Smooth muscle cell (in vitro differentiated cells): ENCODE results near the gene SHB. TPM values are rescaled to one million over a fixed set of nuclear protein-coding genes. Genes with fewer than 3 reads are reported as not detected.

Experiments
- DNase-seq: peaks from one replicate; lab custom pipeline; 2025; ENCODE audit not compliant: unreplicated experiment; lab: John Stamatoyannopoulos, UW
- H2AFZ ChIP-seq: fragments of 200-600 bp; sonication (generic); 2 replicates; pipeline ENCODE4 v1.6.0; 2016; ENCODE audit warnings: antibody characterized with exemption, low read depth, mild to moderate bottlenecking
- H3F3A ChIP-seq: fragments of 200-600 bp; sonication (generic); 2 replicates; pipeline ENCODE4 v1.6.0; 2017; ENCODE audit warnings: antibody characterized with exemption, low read depth
- H3K27ac ChIP-seq: fragments of 200-600 bp; sonication (generic); 2 replicates; pipeline ENCODE4 v1.5.1; 2016; ENCODE audit warnings: low read depth, mild to moderate bottlenecking
- H3K27me3 ChIP-seq: fragments of 200-600 bp; sonication (generic); 2 replicates; pipeline ENCODE4 v1.6.1; 2016; ENCODE audit warnings: low read depth, mild to moderate bottlenecking
- H3K36me3 ChIP-seq: fragments of 200-600 bp; sonication (generic); 2 replicates; pipeline ENCODE4 v1.5.1; 2016; ENCODE audit warnings: low read depth
- H3K4me1 ChIP-seq: fragments of 200-600 bp; sonication (generic); 2 replicates; pipeline ENCODE4 v1.5.1; 2016; ENCODE audit warnings: low read depth
- H3K4me2 ChIP-seq: fragments of 200-600 bp; sonication (generic); 2 replicates; pipeline ENCODE4 v1.6.0; 2016; ENCODE audit warnings: mild to moderate bottlenecking
- H3K4me3 ChIP-seq: fragments of 200-600 bp; sonication (generic); 2 replicates; pipeline ENCODE4 v1.5.1; 2016; ENCODE audit warnings: mild to moderate bottlenecking
- H3K79me2 ChIP-seq: fragments of 200-600 bp; sonication (generic); 2 replicates; pipeline ENCODE4 v1.6.0; 2016; ENCODE audit warnings: low read depth, mild to moderate bottlenecking
- H3K9ac ChIP-seq: fragments of 200-600 bp; sonication (generic); 2 replicates; pipeline ENCODE4 v1.6.0; 2016; ENCODE audit warnings: low read depth
- H3K9me3 ChIP-seq: fragments of 200-600 bp; sonication (generic); replicated peaks from 2 replicates; pipeline ENCODE4 v1.5.1; 2016; ENCODE audit warnings: low read depth
- H4K20me1 ChIP-seq: fragments of 200-600 bp; sonication (generic); 2 replicates; pipeline ENCODE4 v1.6.0; 2016; ENCODE audit warnings: low read depth
- CTCF ChIP-seq: fragments of 200-600 bp; sonication (generic); IDR thresholded peaks from 2 replicates; pipeline ENCODE4 v1.5.1; 2017; ENCODE audit warnings: borderline replicate concordance, mild to moderate bottlenecking, antibody characterized with exemption; ENCODE audit not compliant: insufficient read depth, poor library complexity, severe bottlenecking
- whole genome bisulfite sequencing: methylation state at CpG from one replicate; pipeline ENCODE4 v1.1.7; 2016; ENCODE audit warnings: low lambda C conversion rate; 5-methylcytosine and 5-hydroxymethylcytosine counted together
- polyA plus RNA-seq: library from polyadenylated mRNA; unstranded; fragments of >200 nt; fragmentation: Nextera tagmentation; extraction: Ambion mirVana; gene quantifications from 2 replicates; pipeline ENCODE4 v1.2.1, GENCODE V29; 2016
- total RNA-seq: library from RNA; depleted of rRNA; stranded (reverse); fragments of >200 nt; gene quantifications from 2 replicates; pipeline ENCODE4 v1.2.3, GENCODE V29; 2014

The SHB gene
- total and polyA plus RNA-seq, 2 experiments from 2014 or later, result 16.4 to 32.4 TPM

- no peaks in the 10 kb centered on the region for H3K36me3 ChIP-seq
- H3K4me2 ChIP-seq, result peak overlapping the region; percentile 99
- H3F3A ChIP-seq, result peaks cover 41% of the 10 kb centered on the region
- H4K20me1 ChIP-seq, result peaks cover 78% of the 10 kb centered on the region
- H3K27me3 ChIP-seq, result no peaks in the 10 kb centered on the region
- DNase-seq, result no peak
- no peaks in the 10 kb centered on the region for H3K9me3 ChIP-seq
- peaks cover 69% of the 10 kb centered on the region for H3K79me2 ChIP-seq
- TF ChIP-seq CTCF, result no peak
- peak overlapping the region; percentile 79 for H3K27ac ChIP-seq
- no peak overlapping the region for H3K9ac ChIP-seq
- WGBS, result 54% methylated on average over 9 of the region's 9 CpGs
- H2AFZ ChIP-seq, result no peak overlapping the region
- peak overlapping the region; percentile 99 for H3K4me3 ChIP-seq
- H3K4me1 ChIP-seq, result peaks cover 55% of the 10 kb centered on the region
Observed at GRCh38 chr9:38065369-38066075, 3.5 kb downstream of the SHB start.

- Histone ChIP-seq H4K20me1 (peaks cover 82% of the 10 kb centered on the region), H3K9ac (no peak overlapping the region), H3K27me3 (no peaks in the 10 kb centered on the region), H3K9me3 (no peaks in the 10 kb centered on the region), H3K36me3 (no peaks in the 10 kb centered on the region), H3K4me2 (peak overlapping the region; percentile 99), H3K27ac (peak overlapping the region; percentile 79), H3K4me3 (peak overlapping the region; percentile 99), H2AFZ (no peak overlapping the region), H3F3A (peaks cover 39% of the 10 kb centered on the region), H3K4me1 (peaks cover 55% of the 10 kb centered on the region), H3K79me2 (peaks cover 75% of the 10 kb centered on the region)
- no peak for DNase-seq
- WGBS, result 93% methylated on average over 4 of the region's 4 CpGs
- no peak for TF ChIP-seq CTCF
Observed at GRCh38 chr9:38064842-38065368, 4.1 kb downstream of the SHB start.

GRCh38 chr9:38063363-38063707, 5.7 kb downstream of the SHB start:
- TF ChIP-seq CTCF, result no peak
- H3K36me3 ChIP-seq, result no peaks in the 10 kb centered on the region
- no peak for DNase-seq
- H3F3A ChIP-seq, result peaks cover 39% of the 10 kb centered on the region
- H4K20me1 ChIP-seq, result peaks cover 95% of the 10 kb centered on the region
- H3K79me2 ChIP-seq, result peaks cover 88% of the 10 kb centered on the region
- peak overlapping the region; percentile 34 for H3K9ac ChIP-seq
- peaks cover 68% of the 10 kb centered on the region for H3K4me1 ChIP-seq
- 5% methylated on average over 2 of the region's 2 CpGs for WGBS
- peak overlapping the region; percentile 99 for H3K4me2 ChIP-seq
- no peaks in the 10 kb centered on the region for H3K9me3 ChIP-seq
- H3K27me3 ChIP-seq, result no peaks in the 10 kb centered on the region
- no peak overlapping the region for H2AFZ ChIP-seq
- H3K4me3 ChIP-seq, result no peak overlapping the region
- peak overlapping the region; percentile 79 for H3K27ac ChIP-seq
